NB4 (cell line): Measurements from ENCODE around the gene DLGAP4.
"Not testable (repeated sequence)": the region's sequence is repeated elsewhere in the genome, so short reads cannot be mapped to it uniquely, and the experiment has no call there.

Source experiments
- DNase-seq: peaks from one replicate; pipeline ENCODE4 v3.0.0; 2010; ENCODE audit warnings: low read depth
- H3K4me3 ChIP-seq: one replicate; pipeline ENCODE4 v1.5.1; 2011; ENCODE audit warnings: mild to moderate bottlenecking, low read depth, low read length, moderate library complexity
- CTCF ChIP-seq: IDR thresholded peaks from one replicate; pipeline ENCODE4 v1.5.1; 2012; ENCODE audit warnings: low read depth, low read length
- MAX ChIP-seq: IDR thresholded peaks from 2 replicates; pipeline ENCODE4 v1.6.1; 2011; ENCODE audit warnings: low read depth, low read length
- MYC ChIP-seq: IDR thresholded peaks from 2 replicates; pipeline ENCODE4 v1.6.1; 2011; ENCODE audit warnings: low read depth, low read length
- POLR2A ChIP-seq: IDR thresholded peaks from 2 replicates; pipeline ENCODE4 v1.6.1; 2011; ENCODE audit warnings: mild to moderate bottlenecking; ENCODE audit not compliant: insufficient read length; ENCODE audit errors: extremely low read depth

The DLGAP4 gene

GRCh38 chr20:36550790-36551299 lies 244.7 kb downstream of the DLGAP4 start:
- H3K4me3 ChIP-seq: no peak overlapping the region
- DNase-seq: no peak
- TF ChIP-seq MAX (no peak), CTCF (no peak), POLR2A (no peak), MYC (no peak)

GRCh38 chr20:36555248-36555647 lies 249.1 kb downstream of the DLGAP4 start:
- no peak overlapping the region for H3K4me3 ChIP-seq
- TF ChIP-seq CTCF (no peak), MYC (no peak), POLR2A (no peak), MAX (no peak)
- no peak for DNase-seq

- H3K4me3 ChIP-seq: no peak overlapping the region
- no peak for DNase-seq
- TF ChIP-seq MAX (no peak), POLR2A (no peak), CTCF (no peak), MYC (no peak)
Measured at GRCh38 chr20:36562724-36563123, 256.6 kb downstream of the DLGAP4 start.

- DNase-seq: no peak
- no peak for TF ChIP-seq CTCF
- no peak for TF ChIP-seq MAX
- no peak for TF ChIP-seq POLR2A
- H3K4me3 ChIP-seq: no peak overlapping the region
Measured at GRCh38 chr20:36563374-36563773, 257.2 kb downstream of the DLGAP4 start.

GRCh38 chr20:36564078-36564725 lies 258.1 kb downstream of the DLGAP4 start:
- H3K4me3 ChIP-seq, DNase-seq: not testable (repeated sequence)

- not testable (repeated sequence) for DNase-seq, H3K4me3 ChIP-seq
Measured at GRCh38 chr20:36564726-36565121, 258.6 kb downstream of the DLGAP4 start.

GRCh38 chr20:36565520-36565919 lies 259.4 kb downstream of the DLGAP4 start:
- DNase-seq: no peak
- TF ChIP-seq POLR2A (no peak), MAX (no peak), CTCF (no peak), MYC (no peak)
- H3K4me3 ChIP-seq: no peak overlapping the region
